ENCODE results near the gene ZNF385D.

ZNF385D gene

DNA sequence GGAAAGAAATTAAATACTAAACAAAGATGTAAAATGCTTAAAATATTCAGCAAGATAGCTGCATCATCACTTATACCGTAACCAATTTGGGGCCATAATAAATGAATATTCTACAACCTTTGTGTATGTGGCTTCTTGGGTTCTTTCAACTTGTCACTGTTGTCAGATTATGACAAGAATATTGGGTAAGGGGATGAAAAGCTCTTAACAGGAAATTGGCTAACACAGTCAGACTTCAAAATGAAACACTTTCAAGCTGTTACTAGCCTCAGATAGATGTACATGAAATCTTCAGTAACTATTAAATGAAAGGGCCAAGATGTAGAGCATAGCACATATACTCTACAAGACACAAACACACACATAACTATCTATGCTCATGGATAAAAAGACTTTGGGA is 38.7 kb upstream of the ZNF385D start:
- Histone ChIP-seq H3K4me2 (ENCODE audit: insufficient read depth, low read length) (no peak overlapping the region), H3K9me3 (ENCODE audit: insufficient read depth, low read length, severe bottlenecking) (no peaks in the 10 kb centered on the region), H3K27ac (ENCODE audit: low read length) (no peak overlapping the region), H4K20me1 (ENCODE audit: insufficient read depth, low read length) (no peaks in the 10 kb centered on the region), H3K79me2 (ENCODE audit: insufficient read depth, low read length) (no peaks in the 10 kb centered on the region), H3K4me1 (ENCODE audit: insufficient read depth, low read length) (no peaks in the 10 kb centered on the region), H3K9ac (ENCODE audit: low read depth, low read length) (no peak overlapping the region), H3K36me3 (ENCODE audit: insufficient read depth, low read length) (no peaks in the 10 kb centered on the region), H3K4me3 (ENCODE audit: low read depth in 1 of 2, low read length in 2 of 2) (no peak overlapping the region), H3K27me3 (ENCODE audit: insufficient read depth, low read length, poor library complexity) (no peaks in the 10 kb centered on the region), H2AFZ (ENCODE audit: low read depth, low read length) (no peak overlapping the region)
- TF ChIP-seq EZH2 (IDR thresholded peaks at IDR 0.05; ENCODE audit: borderline replicate concordance, low read depth, low read length, severe bottlenecking), result no peak
- TF ChIP-seq, protein P1, sequence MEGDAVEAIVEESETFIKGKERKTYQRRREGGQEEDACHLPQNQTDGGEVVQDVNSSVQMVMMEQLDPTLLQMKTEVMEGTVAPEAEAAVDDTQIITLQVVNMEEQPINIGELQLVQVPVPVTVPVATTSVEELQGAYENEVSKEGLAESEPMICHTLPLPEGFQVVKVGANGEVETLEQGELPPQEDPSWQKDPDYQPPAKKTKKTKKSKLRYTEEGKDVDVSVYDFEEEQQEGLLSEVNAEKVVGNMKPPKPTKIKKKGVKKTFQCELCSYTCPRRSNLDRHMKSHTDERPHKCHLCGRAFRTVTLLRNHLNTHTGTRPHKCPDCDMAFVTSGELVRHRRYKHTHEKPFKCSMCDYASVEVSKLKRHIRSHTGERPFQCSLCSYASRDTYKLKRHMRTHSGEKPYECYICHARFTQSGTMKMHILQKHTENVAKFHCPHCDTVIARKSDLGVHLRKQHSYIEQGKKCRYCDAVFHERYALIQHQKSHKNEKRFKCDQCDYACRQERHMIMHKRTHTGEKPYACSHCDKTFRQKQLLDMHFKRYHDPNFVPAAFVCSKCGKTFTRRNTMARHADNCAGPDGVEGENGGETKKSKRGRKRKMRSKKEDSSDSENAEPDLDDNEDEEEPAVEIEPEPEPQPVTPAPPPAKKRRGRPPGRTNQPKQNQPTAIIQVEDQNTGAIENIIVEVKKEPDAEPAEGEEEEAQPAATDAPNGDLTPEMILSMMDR (IDR thresholded peaks at IDR 0.05; ENCODE audit: borderline replicate concordance, extremely low read depth, low read length, poor library complexity, severe bottlenecking), result no peak
- ATAC-seq (ENCODE audit: insufficient read depth, low read depth) (no peak), DNase-seq (no peak)

DNA sequence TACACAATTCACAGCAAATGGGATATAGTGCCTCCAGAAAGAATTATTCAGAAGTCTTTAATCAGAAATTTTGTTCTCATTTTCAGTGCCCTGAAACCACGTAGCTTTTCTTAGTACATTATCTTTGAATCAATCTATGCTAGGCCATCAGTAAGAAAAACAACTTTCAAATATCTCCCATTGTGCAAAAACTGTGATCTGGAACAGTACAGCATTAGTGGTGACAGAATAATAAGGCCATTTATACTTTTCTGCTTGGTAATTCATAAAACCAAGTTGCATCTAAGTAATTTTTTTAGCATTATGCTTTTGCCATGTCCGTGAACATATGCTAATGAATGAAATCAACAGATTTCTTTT is 35.4 kb upstream of the ZNF385D start:
- Histone ChIP-seq H3K9ac (ENCODE audit: low read depth, low read length) (no peak overlapping the region), H3K9me3 (ENCODE audit: insufficient read depth, low read length, severe bottlenecking) (no peaks in the 10 kb centered on the region), H3K4me3 (ENCODE audit: low read depth in 1 of 2, low read length in 2 of 2) (no peak overlapping the region), H3K27ac (ENCODE audit: low read length) (no peak overlapping the region), H3K27me3 (ENCODE audit: insufficient read depth, low read length, poor library complexity) (no peaks in the 10 kb centered on the region), H3K4me2 (ENCODE audit: insufficient read depth, low read length) (no peak overlapping the region), H3K79me2 (ENCODE audit: insufficient read depth, low read length) (no peaks in the 10 kb centered on the region), H3K4me1 (ENCODE audit: insufficient read depth, low read length) (no peaks in the 10 kb centered on the region), H2AFZ (ENCODE audit: low read depth, low read length) (no peak overlapping the region), H4K20me1 (ENCODE audit: insufficient read depth, low read length) (no peaks in the 10 kb centered on the region), H3K36me3 (ENCODE audit: insufficient read depth, low read length) (no peaks in the 10 kb centered on the region)
- no peak for DNase-seq
- no peak for ATAC-seq (ENCODE audit: insufficient read depth, low read depth)
- no peak for TF ChIP-seq EZH2 (IDR thresholded peaks at IDR 0.05; ENCODE audit: borderline replicate concordance, low read depth, low read length, severe bottlenecking)
- TF ChIP-seq, protein P1 (IDR thresholded peaks at IDR 0.05; ENCODE audit: borderline replicate concordance, extremely low read depth, low read length, poor library complexity, severe bottlenecking), result no peak

DNA sequence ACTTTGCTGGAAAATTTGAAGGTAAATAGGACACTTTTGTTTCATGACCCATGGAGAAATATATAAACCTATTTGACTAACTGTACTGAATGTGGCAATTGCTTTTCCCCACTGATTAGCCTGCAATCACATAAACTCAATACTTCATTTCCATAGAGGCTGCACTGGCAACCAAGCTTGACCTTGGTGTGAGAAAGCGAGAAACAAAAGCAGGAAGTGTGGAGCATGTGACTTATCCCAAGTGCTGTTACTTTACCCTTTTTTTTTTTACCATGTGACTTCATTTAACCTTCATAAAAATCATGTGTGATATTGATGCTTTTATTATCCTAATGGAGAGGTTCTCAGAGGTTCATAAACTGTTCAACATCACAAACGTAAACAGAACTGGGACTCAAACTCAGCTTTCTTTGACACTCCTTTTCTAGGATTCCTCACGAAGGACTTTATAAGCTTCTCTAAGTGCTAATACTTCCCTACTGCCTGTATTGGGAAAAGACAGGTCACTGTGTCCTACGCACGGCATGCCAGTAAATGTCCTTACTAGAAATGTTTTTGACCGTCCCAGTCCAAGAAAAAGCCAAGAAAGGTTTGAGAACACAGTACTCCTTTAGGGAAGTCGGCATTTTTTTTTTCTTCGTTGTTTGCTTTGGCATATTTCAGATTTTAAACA is 34.9 kb upstream of the ZNF385D start:
- TF ChIP-seq EZH2 (IDR thresholded peaks at IDR 0.05; ENCODE audit: borderline replicate concordance, low read depth, low read length, severe bottlenecking), result no peak
- TF ChIP-seq, protein P1 (IDR thresholded peaks at IDR 0.05; ENCODE audit: borderline replicate concordance, extremely low read depth, low read length, poor library complexity, severe bottlenecking), result no peak
- no peaks in the 10 kb centered on the region for H3K27me3 ChIP-seq (ENCODE audit: insufficient read depth, low read length, poor library complexity)
- ATAC-seq (ENCODE audit: insufficient read depth, low read depth), result no peak
- H3K27ac ChIP-seq (ENCODE audit: low read length), result no peak overlapping the region
- no peaks in the 10 kb centered on the region for H3K9me3 ChIP-seq (ENCODE audit: insufficient read depth, low read length, severe bottlenecking)
- H3K79me2 ChIP-seq (ENCODE audit: insufficient read depth, low read length), result no peaks in the 10 kb centered on the region
- H4K20me1 ChIP-seq (ENCODE audit: insufficient read depth, low read length), result no peaks in the 10 kb centered on the region
- no peak overlapping the region for H3K4me2 ChIP-seq (ENCODE audit: insufficient read depth, low read length)
- no peak overlapping the region for H3K4me3 ChIP-seq (ENCODE audit: low read depth in 1 of 2, low read length in 2 of 2)
- H2AFZ ChIP-seq (ENCODE audit: low read depth, low read length), result no peak overlapping the region
- no peak for DNase-seq
- no peaks in the 10 kb centered on the region for H3K36me3 ChIP-seq (ENCODE audit: insufficient read depth, low read length)
- no peak overlapping the region for H3K9ac ChIP-seq (ENCODE audit: low read depth, low read length)
- H3K4me1 ChIP-seq (ENCODE audit: insufficient read depth, low read length), result no peaks in the 10 kb centered on the region
